Erythroblast (primary cell): ENCODE data around the gene UBAP2.

ENCODE experiments used
- DNase-seq, 2 experiments: peaks; one replicate each; lab custom pipeline; 2025; lab: John Stamatoyannopoulos, UW
- GATA1 ChIP-seq: IDR thresholded peaks from 2 replicates; pipeline ENCODE4 v1.6.1; 2011; ENCODE audit warnings: low read depth, mild to moderate bottlenecking, control low read depth, low read length, moderate library complexity
- POLR2A ChIP-seq: IDR thresholded peaks from 2 replicates; pipeline ENCODE4 v1.6.1; 2011; ENCODE audit warnings: mild to moderate bottlenecking, low read length

UBAP2 gene

GRCh38 chr9:33934188-33934878 lies 114.4 kb downstream of the UBAP2 start:
- no peak for TF ChIP-seq GATA1
- no peak for TF ChIP-seq POLR2A
- no peak for DNase-seq

- TF ChIP-seq POLR2A, result no peak
- no peak for DNase-seq
Observed at GRCh38 chr9:33932078-33932807, 116.4 kb downstream of the UBAP2 start.

GRCh38 chr9:33931326-33931725 lies 117.4 kb downstream of the UBAP2 start:
- DNase-seq, result no peak
- no peak for TF ChIP-seq GATA1
- no peak for TF ChIP-seq POLR2A

GRCh38 chr9:33927694-33928093 lies 121.0 kb downstream of the UBAP2 start:
- no peak for DNase-seq
- no peak for TF ChIP-seq POLR2A
- TF ChIP-seq GATA1, result no peak

GRCh38 chr9:33926746-33927485 lies 121.8 kb downstream of the UBAP2 start:
- no peak for DNase-seq
- TF ChIP-seq POLR2A (no peak), GATA1 (no peak)

GRCh38 chr9:33924978-33925797 lies 123.5 kb downstream of the UBAP2 start:
- peak; percentile 39 to 57 for DNase-seq
- TF ChIP-seq GATA1 (no peak), POLR2A (no peak)

GRCh38 chr9:33923998-33924701 lies 124.5 kb downstream of the UBAP2 start:
- DNase-seq, result no peak
- no peak for TF ChIP-seq GATA1
- no peak for TF ChIP-seq POLR2A

GRCh38 chr9:33923079-33923478 lies 125.6 kb downstream of the UBAP2 start:
- TF ChIP-seq POLR2A (no peak), GATA1 (no peak)
- no peak for DNase-seq

GRCh38 chr9:33921967-33922895 lies 126.5 kb downstream of the UBAP2 start:
- peak; percentile 19 to 46 for DNase-seq
- no peak for TF ChIP-seq GATA1

GRCh38 chr9:33919276-33919897 lies 129.3 kb downstream of the UBAP2 start:
- no peak for DNase-seq
- TF ChIP-seq POLR2A, result no peak
- no peak for TF ChIP-seq GATA1

- DNase-seq, result no peak
- TF ChIP-seq GATA1 (no peak), POLR2A (no peak)
Observed at GRCh38 chr9:33917036-33917435, 131.7 kb downstream of the UBAP2 start.
